ENCODE measurements around the gene NSD2. TPM values are rescaled to one million over a fixed set of nuclear protein-coding genes. Genes with fewer than 3 reads are reported as not detected.

The NSD2 gene
- total RNA-seq, 1 experiment from 2014 or later = 128 TPM

DNA sequence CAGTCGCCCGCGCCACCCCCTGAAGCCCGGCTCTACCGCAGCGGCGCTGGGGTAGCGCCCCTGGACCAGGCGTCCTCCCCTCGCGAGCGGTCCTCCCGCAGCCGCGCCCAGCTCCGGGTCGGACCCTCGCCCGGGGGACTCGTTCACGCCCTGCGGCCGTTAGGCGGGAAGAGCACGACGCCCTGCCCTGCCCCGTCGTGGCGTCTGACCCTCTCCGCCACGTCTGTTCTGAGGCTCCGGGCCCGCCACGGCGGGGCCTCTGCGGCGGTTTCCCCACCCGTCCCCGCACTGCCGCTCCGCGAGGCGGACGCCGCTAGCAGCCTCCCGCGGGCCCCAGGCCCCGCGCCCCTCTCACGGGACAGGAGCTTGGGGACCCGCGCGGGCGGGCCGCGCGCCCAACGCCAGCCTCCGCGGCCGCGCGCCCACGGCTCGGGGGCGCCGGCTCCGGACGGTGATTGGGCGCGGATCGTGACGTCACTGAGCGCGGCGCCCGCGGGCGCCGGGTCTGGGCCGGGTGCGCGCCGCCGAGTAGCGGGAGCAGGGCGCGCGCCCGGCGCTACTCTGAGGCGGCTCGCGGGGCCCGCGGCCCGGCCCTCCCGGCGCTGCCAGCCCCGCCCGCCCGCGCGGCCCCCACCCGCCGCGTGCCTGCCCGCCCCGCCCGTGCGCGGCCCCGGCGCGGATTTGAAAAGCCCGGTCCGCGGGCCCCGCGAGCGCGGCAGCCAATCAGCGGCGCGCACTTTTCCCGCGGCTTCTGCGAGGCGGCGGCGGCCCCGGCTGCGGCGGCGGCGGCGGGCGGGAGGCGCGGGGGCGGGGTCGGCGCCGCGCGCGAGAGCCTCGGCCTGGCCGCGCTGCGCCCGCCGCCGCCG is at the start of gene NSD2 (continued):
- TF ChIP-seq FOXK1 (CRISPR knock-in tag; IDR thresholded peaks at IDR 0.05) (peak; percentile 78), SMAD4 (CRISPR knock-in tag; IDR thresholded peaks at IDR 0.05) (0 out of 2 replicates have a peak, but pooled peaks have one; percentile 42), ZBTB21 (CRISPR knock-in tag; IDR thresholded peaks at IDR 0.05; ENCODE audit: borderline replicate concordance) (no peak), JAZF1 (CRISPR knock-in tag; IDR thresholded peaks at IDR 0.05) (no peak), ZNF232 (CRISPR knock-in tag; IDR thresholded peaks at IDR 0.05) (no peak), MYBL2 (CRISPR knock-in tag; IDR thresholded peaks at IDR 0.05) (peak; percentile 94), ZNF416 (CRISPR knock-in tag; IDR thresholded peaks at IDR 0.05) (no peak), IRF2 (CRISPR knock-in tag; IDR thresholded peaks at IDR 0.05; ENCODE audit: borderline replicate concordance, low read depth) (no peak), NR3C1 (CRISPR knock-in tag; conservative IDR thresholded peaks at IDR 0.05; ENCODE audit: low read depth) (no peak), MXD4 (CRISPR knock-in tag; IDR thresholded peaks at IDR 0.05; ENCODE audit: borderline replicate concordance) (no peak), SMAD3 (CRISPR knock-in tag; IDR thresholded peaks at IDR 0.05; ENCODE audit: borderline replicate concordance) (no peak), TEAD4 (CRISPR knock-in tag; IDR thresholded peaks at IDR 0.05) (0 out of 2 replicates have a peak, but pooled peaks have one; percentile 43), GABPB1 (CRISPR knock-in tag; IDR thresholded peaks at IDR 0.05) (0 out of 2 replicates have a peak, but pooled peaks have one; percentile 43), NR2C2 (CRISPR knock-in tag; IDR thresholded peaks at IDR 0.05) (0 out of 2 replicates have a peak, but pooled peaks have one; percentile 52), ELF4 (CRISPR knock-in tag; IDR thresholded peaks at IDR 0.05; ENCODE audit: low read depth) (peak; percentile 93)
- TF ChIP-seq, protein P1, sequence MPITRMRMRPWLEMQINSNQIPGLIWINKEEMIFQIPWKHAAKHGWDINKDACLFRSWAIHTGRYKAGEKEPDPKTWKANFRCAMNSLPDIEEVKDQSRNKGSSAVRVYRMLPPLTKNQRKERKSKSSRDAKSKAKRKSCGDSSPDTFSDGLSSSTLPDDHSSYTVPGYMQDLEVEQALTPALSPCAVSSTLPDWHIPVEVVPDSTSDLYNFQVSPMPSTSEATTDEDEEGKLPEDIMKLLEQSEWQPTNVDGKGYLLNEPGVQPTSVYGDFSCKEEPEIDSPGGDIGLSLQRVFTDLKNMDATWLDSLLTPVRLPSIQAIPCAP (CRISPR knock-in tag; IDR thresholded peaks at IDR 0.05) = peak; percentile 83; the same call in 1 of the 2 replicates
- TF ChIP-seq, protein P2, sequence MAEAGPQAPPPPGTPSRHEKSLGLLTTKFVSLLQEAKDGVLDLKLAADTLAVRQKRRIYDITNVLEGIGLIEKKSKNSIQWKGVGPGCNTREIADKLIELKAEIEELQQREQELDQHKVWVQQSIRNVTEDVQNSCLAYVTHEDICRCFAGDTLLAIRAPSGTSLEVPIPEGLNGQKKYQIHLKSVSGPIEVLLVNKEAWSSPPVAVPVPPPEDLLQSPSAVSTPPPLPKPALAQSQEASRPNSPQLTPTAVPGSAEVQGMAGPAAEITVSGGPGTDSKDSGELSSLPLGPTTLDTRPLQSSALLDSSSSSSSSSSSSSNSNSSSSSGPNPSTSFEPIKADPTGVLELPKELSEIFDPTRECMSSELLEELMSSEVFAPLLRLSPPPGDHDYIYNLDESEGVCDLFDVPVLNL (CRISPR knock-in tag; IDR thresholded peaks at IDR 0.05; ENCODE audit: borderline replicate concordance, low read depth) = peak; percentile 54; the same call in 1 of the 2 replicates
- TF ChIP-seq, protein P3, sequence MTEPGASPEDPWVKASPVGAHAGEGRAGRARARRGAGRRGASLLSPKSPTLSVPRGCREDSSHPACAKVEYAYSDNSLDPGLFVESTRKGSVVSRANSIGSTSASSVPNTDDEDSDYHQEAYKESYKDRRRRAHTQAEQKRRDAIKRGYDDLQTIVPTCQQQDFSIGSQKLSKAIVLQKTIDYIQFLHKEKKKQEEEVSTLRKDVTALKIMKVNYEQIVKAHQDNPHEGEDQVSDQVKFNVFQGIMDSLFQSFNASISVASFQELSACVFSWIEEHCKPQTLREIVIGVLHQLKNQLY (CRISPR knock-in tag; IDR thresholded peaks at IDR 0.05) = no peak
- TF ChIP-seq, protein P4, sequence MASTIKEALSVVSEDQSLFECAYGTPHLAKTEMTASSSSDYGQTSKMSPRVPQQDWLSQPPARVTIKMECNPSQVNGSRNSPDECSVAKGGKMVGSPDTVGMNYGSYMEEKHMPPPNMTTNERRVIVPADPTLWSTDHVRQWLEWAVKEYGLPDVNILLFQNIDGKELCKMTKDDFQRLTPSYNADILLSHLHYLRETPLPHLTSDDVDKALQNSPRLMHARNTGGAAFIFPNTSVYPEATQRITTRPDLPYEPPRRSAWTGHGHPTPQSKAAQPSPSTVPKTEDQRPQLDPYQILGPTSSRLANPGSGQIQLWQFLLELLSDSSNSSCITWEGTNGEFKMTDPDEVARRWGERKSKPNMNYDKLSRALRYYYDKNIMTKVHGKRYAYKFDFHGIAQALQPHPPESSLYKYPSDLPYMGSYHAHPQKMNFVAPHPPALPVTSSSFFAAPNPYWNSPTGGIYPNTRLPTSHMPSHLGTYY (CRISPR knock-in tag; IDR thresholded peaks at IDR 0.05) = no peak
- TF ChIP-seq, protein P5, sequence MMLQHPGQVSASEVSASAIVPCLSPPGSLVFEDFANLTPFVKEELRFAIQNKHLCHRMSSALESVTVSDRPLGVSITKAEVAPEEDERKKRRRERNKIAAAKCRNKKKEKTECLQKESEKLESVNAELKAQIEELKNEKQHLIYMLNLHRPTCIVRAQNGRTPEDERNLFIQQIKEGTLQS (CRISPR knock-in tag; conservative IDR thresholded peaks at IDR 0.05) = no peak
- TF ChIP-seq, protein P6, sequence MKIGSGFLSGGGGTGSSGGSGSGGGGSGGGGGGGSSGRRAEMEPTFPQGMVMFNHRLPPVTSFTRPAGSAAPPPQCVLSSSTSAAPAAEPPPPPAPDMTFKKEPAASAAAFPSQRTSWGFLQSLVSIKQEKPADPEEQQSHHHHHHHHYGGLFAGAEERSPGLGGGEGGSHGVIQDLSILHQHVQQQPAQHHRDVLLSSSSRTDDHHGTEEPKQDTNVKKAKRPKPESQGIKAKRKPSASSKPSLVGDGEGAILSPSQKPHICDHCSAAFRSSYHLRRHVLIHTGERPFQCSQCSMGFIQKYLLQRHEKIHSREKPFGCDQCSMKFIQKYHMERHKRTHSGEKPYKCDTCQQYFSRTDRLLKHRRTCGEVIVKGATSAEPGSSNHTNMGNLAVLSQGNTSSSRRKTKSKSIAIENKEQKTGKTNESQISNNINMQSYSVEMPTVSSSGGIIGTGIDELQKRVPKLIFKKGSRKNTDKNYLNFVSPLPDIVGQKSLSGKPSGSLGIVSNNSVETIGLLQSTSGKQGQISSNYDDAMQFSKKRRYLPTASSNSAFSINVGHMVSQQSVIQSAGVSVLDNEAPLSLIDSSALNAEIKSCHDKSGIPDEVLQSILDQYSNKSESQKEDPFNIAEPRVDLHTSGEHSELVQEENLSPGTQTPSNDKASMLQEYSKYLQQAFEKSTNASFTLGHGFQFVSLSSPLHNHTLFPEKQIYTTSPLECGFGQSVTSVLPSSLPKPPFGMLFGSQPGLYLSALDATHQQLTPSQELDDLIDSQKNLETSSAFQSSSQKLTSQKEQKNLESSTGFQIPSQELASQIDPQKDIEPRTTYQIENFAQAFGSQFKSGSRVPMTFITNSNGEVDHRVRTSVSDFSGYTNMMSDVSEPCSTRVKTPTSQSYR (CRISPR knock-in tag; IDR thresholded peaks at IDR 0.05) = no peak
- TF ChIP-seq, protein P7, sequence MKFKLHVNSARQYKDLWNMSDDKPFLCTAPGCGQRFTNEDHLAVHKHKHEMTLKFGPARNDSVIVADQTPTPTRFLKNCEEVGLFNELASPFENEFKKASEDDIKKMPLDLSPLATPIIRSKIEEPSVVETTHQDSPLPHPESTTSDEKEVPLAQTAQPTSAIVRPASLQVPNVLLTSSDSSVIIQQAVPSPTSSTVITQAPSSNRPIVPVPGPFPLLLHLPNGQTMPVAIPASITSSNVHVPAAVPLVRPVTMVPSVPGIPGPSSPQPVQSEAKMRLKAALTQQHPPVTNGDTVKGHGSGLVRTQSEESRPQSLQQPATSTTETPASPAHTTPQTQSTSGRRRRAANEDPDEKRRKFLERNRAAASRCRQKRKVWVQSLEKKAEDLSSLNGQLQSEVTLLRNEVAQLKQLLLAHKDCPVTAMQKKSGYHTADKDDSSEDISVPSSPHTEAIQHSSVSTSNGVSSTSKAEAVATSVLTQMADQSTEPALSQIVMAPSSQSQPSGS (CRISPR knock-in tag; IDR thresholded peaks at IDR 0.05; ENCODE audit: borderline replicate concordance, low read depth) = no peak; the same call in 1 of the 2 replicates
- TF ChIP-seq, protein P8, sequence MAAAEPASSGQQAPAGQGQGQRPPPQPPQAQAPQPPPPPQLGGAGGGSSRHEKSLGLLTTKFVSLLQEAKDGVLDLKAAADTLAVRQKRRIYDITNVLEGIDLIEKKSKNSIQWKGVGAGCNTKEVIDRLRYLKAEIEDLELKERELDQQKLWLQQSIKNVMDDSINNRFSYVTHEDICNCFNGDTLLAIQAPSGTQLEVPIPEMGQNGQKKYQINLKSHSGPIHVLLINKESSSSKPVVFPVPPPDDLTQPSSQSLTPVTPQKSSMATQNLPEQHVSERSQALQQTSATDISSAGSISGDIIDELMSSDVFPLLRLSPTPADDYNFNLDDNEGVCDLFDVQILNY (CRISPR knock-in tag; IDR thresholded peaks at IDR 0.05) = peak; percentile 90; the same call in 1 of the 2 replicates
- TF ChIP-seq, protein P9, sequence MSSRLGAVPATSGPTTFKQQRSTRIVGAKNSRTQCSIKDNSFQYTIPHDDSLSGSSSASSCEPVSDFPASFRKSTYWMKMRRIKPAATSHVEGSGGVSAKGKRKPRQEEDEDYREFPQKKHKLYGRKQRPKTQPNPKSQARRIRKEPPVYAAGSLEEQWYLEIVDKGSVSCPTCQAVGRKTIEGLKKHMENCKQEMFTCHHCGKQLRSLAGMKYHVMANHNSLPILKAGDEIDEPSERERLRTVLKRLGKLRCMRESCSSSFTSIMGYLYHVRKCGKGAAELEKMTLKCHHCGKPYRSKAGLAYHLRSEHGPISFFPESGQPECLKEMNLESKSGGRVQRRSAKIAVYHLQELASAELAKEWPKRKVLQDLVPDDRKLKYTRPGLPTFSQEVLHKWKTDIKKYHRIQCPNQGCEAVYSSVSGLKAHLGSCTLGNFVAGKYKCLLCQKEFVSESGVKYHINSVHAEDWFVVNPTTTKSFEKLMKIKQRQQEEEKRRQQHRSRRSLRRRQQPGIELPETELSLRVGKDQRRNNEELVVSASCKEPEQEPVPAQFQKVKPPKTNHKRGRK (CRISPR knock-in tag; IDR thresholded peaks at IDR 0.05; ENCODE audit: borderline replicate concordance) = no peak

Measured in WTC11 (cell line).